Activated naive CD4-positive, alpha-beta T cell treated with anti-CD3 and anti-CD28 coated beads for 36 hours (primary cell): Measurements from ENCODE around the gene HK1. TPM values are rescaled to one million over a fixed set of nuclear protein-coding genes. Genes with fewer than 3 reads are reported as not detected.
A peak's percentile ranks its signal among the peaks of the same experiment; 100 is the strongest.

Source experiments
- CTCF ChIA-PET: fragments of 350-600 bp; sonication (Branson Sonifier 250); formaldehyde crosslinking; loops from one replicate; lab custom pipeline; 2021; ENCODE audit warnings: antibody characterized with exemption; lab: Charles Lee
- DNase-seq: peaks from one replicate; pipeline ENCODE4 v3.0.0-alpha.2; 2020
- H3K27ac Mint-ChIP-seq: one replicate; pipeline ENCODE4 v1.8.0; 2021; ENCODE audit warnings: mild to moderate bottlenecking, mixed read lengths
- H3K27me3 Mint-ChIP-seq: one replicate; pipeline ENCODE4 v1.8.0; 2021; ENCODE audit warnings: low read depth, mixed read lengths
- H3K36me3 Mint-ChIP-seq: one replicate; pipeline ENCODE4 v1.8.0; 2021; ENCODE audit warnings: low read depth, mixed read lengths
- H3K4me1 Mint-ChIP-seq: one replicate; pipeline ENCODE4 v1.8.0; 2021; ENCODE audit warnings: low read depth, mixed read lengths
- H3K4me3 Mint-ChIP-seq: one replicate; pipeline ENCODE4 v1.8.0; 2021; ENCODE audit warnings: mild to moderate bottlenecking, moderate library complexity, mixed read lengths
- H3K9me3 Mint-ChIP-seq: one replicate; pipeline ENCODE4 v1.8.0; 2021; ENCODE audit warnings: mixed read lengths
- intact Hi-C: fragments of 100-400 bp; cut with micrococcal nuclease; formaldehyde crosslinking; loops from one replicate; pipeline ENCODE4 v1.15.1; 2023
- total RNA-seq, 2 experiments: library from RNA; stranded (reverse); gene quantifications; one replicate each; pipeline ENCODE4 v1.2.3, GENCODE V29; 2021

HK1 gene
- total RNA-seq, 2 experiments from 2014 or later, result 172 to 179 TPM

DNA sequence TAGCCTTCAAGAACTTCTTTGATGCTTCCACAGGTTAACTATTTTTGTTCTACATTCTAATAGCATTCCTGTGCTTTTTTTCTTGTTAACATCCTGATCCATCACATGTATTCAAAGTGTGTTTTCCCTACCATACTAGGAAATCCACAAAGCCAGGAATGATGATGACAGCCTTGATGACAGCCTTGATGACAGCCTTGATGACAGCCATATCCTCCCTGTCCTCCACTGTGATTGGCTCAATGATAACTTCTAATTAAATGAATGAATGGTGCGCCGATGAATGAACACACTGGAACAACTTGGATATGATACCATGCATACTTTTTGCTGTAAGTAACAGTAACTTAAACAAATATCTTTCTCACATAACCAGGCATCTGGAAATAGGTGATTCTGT is 146.7 kb downstream of the HK1 start:
- H3K36me3 Mint-ChIP-seq, result no peaks in the 10 kb centered on the region
- H3K27ac Mint-ChIP-seq, result no peak overlapping the region
- no peaks in the 10 kb centered on the region for H3K27me3 Mint-ChIP-seq
- H3K4me3 Mint-ChIP-seq, result no peak overlapping the region
- CTCF ChIA-PET, result interaction anchor here (1.1 to 2.4 kb wide), 2 partner anchors 17 to 82 kb away, joined by 4 to 8 read pairs; no protein-coding TSS in a partner anchor
- no peaks in the 10 kb centered on the region for H3K9me3 Mint-ChIP-seq
- H3K4me1 Mint-ChIP-seq, result peaks cover 43% of the 10 kb centered on the region
- DNase-seq, result no peak
- intact Hi-C loops, result no loop called here

DNA sequence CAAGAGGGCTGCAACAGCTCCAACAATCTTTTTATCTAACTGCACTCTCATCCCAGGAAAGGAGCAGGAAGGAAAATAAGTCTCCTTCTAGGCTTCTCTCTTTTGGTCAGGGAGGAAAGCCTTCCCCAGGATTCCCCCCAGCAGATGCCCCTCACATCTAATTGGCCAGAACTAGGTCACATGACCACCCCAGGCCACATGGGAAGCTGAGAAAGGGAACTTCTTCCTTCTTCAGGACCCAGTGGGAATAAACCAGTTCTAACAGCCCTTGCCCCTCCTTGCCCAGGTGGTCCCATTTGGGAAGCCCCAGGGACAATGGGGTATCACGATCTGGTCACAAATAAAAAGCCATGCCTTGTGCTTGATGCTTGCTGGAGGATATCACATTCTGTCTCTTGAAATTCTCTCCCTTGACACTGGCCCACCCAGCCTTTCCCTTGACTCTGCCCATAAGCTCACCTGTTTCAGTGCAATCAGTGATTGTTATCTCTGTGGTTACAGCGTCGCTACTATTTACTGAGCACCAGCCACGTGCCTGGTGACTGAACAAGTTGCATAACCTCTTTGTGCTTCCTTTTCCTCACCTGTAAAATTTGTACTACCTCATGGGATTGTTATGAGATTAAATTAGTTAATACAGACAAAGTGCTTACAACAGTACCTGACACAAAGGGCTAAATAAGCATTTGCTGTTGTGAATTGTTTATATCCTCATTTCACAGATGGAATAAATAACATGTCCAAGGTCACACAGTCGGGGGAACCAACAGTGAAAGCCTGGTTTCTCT is 147.4 kb downstream of the HK1 start:
- Mint-ChIP-seq H3K4me3 (no peak overlapping the region), H3K27ac (no peak overlapping the region), H3K36me3 (no peaks in the 10 kb centered on the region), H3K9me3 (no peaks in the 10 kb centered on the region), H3K4me1 (peaks cover 43% of the 10 kb centered on the region), H3K27me3 (no peaks in the 10 kb centered on the region)
- intact Hi-C loops, result no loop called here
- CTCF ChIA-PET, result interaction anchor here (0.8 to 2.4 kb wide), 3 partner anchors 17 to 112 kb away, joined by 3 to 8 read pairs (median 4); no protein-coding TSS in a partner anchor
- DNase-seq, result peak; percentile 24

- Mint-ChIP-seq H3K4me3 (no peak overlapping the region), H3K9me3 (no peaks in the 10 kb centered on the region), H3K4me1 (peaks cover 43% of the 10 kb centered on the region), H3K36me3 (no peaks in the 10 kb centered on the region), H3K27ac (no peak overlapping the region), H3K27me3 (no peaks in the 10 kb centered on the region)
- intact Hi-C loops, result no loop called here
- CTCF ChIA-PET, result interaction anchor here (0.7 to 2.4 kb wide), 3 partner anchors 11 to 113 kb away, joined by 3 to 8 read pairs (median 3); no protein-coding TSS in a partner anchor
- DNase-seq, result no peak
Measured at GRCh38 chr10:69426376-69426727, 148.1 kb downstream of the HK1 start.

DNA sequence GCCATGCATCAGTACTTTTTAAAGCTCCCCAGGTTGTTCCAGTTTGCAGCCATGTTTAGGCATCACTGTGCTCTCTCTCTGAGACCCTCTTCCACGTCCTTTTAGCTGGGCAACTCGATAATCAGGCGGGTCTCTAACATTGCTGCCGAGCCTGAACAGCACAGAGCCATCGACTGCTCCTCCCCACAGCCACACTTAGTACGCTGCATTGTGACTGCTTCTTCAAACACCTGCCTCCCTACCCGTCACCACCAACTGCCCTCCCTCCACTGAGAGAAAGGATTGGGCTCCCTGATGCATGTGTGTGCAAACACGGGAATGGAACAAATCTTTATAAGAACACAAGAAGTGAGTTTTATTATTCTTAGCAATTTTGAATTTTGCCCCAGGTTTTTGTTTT is 149.9 kb downstream of the HK1 start:
- Mint-ChIP-seq H3K27ac (no peak overlapping the region), H3K4me1 (peaks cover 37% of the 10 kb centered on the region), H3K36me3 (no peaks in the 10 kb centered on the region), H3K9me3 (no peaks in the 10 kb centered on the region), H3K4me3 (no peak overlapping the region), H3K27me3 (no peaks in the 10 kb centered on the region)
- intact Hi-C loops, result no loop called here
- CTCF ChIA-PET, result interaction anchor here (1.3 to 1.6 kb wide), 3 partner anchors 19 to 80 kb away, joined by 4 to 6 read pairs (median 4); no protein-coding TSS in a partner anchor
- DNase-seq, result no peak

- intact Hi-C loops, result no loop called here
- no peaks in the 10 kb centered on the region for H3K4me1 Mint-ChIP-seq
- H3K9me3 Mint-ChIP-seq, result no peaks in the 10 kb centered on the region
- H3K27me3 Mint-ChIP-seq, result peaks cover under 1% of the 10 kb centered on the region
- no peak for DNase-seq
- H3K4me3 Mint-ChIP-seq, result no peak overlapping the region
- CTCF ChIA-PET, result interaction anchor here (1.2 to 1.9 kb wide), 3 partner anchors 16 to 203 kb away, joined by 3 to 6 read pairs (median 4); no protein-coding TSS in a partner anchor
- no peak overlapping the region for H3K27ac Mint-ChIP-seq
- no peaks in the 10 kb centered on the region for H3K36me3 Mint-ChIP-seq
Measured at GRCh38 chr10:69434169-69434568, 155.9 kb downstream of the HK1 start.

GRCh38 chr10:69434926-69435325 is 156.6 kb downstream of the HK1 start:
- DNase-seq, result no peak
- intact Hi-C loops, result no loop called here
- H3K27me3 Mint-ChIP-seq, result peaks cover 2% of the 10 kb centered on the region
- H3K36me3 Mint-ChIP-seq, result no peaks in the 10 kb centered on the region
- no peaks in the 10 kb centered on the region for H3K4me1 Mint-ChIP-seq
- no peak overlapping the region for H3K4me3 Mint-ChIP-seq
- no peak overlapping the region for H3K27ac Mint-ChIP-seq
- CTCF ChIA-PET, result no interaction called here
- H3K9me3 Mint-ChIP-seq, result no peaks in the 10 kb centered on the region

- intact Hi-C loops, result no loop called here
- Mint-ChIP-seq H3K4me3 (no peak overlapping the region), H3K36me3 (no peaks in the 10 kb centered on the region), H3K4me1 (no peaks in the 10 kb centered on the region), H3K27me3 (peaks cover 2% of the 10 kb centered on the region), H3K27ac (no peak overlapping the region), H3K9me3 (no peaks in the 10 kb centered on the region)
- CTCF ChIA-PET, result interaction anchor here (1.4 kb wide), 2 partner anchors 14 to 80 kb away, joined by 4 to 5 read pairs; no protein-coding TSS in a partner anchor
- no peak for DNase-seq
Measured at GRCh38 chr10:69435966-69436520, 157.7 kb downstream of the HK1 start.

GRCh38 chr10:69437321-69438259 is 159.3 kb downstream of the HK1 start:
- no peaks in the 10 kb centered on the region for H3K9me3 Mint-ChIP-seq
- no peak for DNase-seq
- H3K27ac Mint-ChIP-seq, result no peak overlapping the region
- H3K4me3 Mint-ChIP-seq, result no peak overlapping the region
- CTCF ChIA-PET, result interaction anchor here (1.4 kb wide), 2 partner anchors 12 to 78 kb away, joined by 4 to 5 read pairs; no protein-coding TSS in a partner anchor
- no peaks in the 10 kb centered on the region for H3K36me3 Mint-ChIP-seq
- intact Hi-C loops, result no loop called here
- peaks cover 2% of the 10 kb centered on the region for H3K27me3 Mint-ChIP-seq
- no peaks in the 10 kb centered on the region for H3K4me1 Mint-ChIP-seq

DNA sequence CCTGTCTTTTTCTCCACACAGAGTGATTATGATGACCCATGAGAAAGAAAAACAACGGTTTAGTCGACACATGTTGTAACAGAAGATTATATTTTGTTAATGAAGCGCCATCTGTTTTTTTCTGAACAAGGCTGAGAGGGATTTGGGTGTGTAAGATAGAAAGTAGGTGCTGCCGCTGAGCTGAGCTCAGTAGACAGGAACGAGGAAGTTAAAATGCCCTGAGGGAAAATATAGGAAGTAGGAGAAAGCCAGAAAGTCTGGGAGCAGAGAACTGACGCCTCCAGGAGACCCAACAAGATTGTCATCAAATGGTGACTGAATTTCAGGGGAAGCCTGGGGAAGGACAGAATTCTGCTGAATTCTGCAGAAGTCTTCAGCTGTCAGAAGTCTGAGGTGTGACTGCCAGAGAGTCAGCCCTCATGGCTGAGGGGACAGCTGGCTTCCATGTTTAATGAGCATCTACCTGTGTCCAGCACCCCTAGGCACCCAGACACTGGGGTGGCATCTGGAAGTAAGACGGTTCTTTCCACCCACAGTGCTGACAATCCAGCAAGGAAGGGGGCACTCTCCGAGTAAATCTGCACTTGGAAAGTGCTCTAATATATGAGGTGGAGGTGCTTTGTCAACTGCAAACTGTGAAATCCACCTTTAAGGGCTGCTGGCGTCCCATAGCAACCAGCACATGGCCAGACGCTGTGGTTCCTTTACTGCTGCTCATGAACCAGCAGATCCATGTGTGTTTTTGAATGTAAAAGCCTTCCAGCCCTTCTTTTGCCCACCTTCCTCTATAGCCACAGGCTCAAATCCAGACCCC is 160.4 kb downstream of the HK1 start:
- Mint-ChIP-seq H3K4me1 (no peaks in the 10 kb centered on the region), H3K4me3 (no peak overlapping the region), H3K27me3 (peaks cover 2% of the 10 kb centered on the region), H3K36me3 (no peaks in the 10 kb centered on the region), H3K9me3 (no peaks in the 10 kb centered on the region), H3K27ac (no peak overlapping the region)
- intact Hi-C loops, result no loop called here
- DNase-seq, result no peak
- CTCF ChIA-PET, result no interaction called here

DNA sequence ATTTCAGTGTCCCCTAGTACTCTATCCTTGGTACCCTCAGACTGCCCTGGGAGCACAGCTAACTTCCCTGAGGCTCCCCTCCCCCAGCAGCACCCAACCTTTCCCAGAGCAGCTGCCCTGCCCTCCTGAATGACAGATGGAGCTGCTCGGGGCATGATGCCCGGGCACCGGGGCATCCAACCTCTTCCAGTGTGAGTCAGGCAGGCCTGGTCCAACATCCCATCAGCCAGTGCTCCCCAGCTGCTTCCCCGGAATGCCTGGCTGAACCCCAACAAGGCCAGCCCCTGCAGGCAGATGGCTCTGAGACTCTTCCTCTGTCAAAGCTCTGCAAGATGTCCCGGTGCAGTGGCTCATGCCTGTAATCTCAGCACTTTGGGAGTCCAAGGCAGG is 161.0 kb downstream of the HK1 start:
- Mint-ChIP-seq H3K36me3 (no peaks in the 10 kb centered on the region), H3K4me1 (no peaks in the 10 kb centered on the region), H3K4me3 (no peak overlapping the region), H3K27me3 (peaks cover 2% of the 10 kb centered on the region), H3K27ac (no peak overlapping the region), H3K9me3 (no peaks in the 10 kb centered on the region)
- intact Hi-C loops, result no loop called here
- DNase-seq, result no peak
- CTCF ChIA-PET, result no interaction called here

GRCh38 chr10:69439813-69440506 is 161.7 kb downstream of the HK1 start:
- Mint-ChIP-seq H3K36me3 (no peaks in the 10 kb centered on the region), H3K27ac (no peak overlapping the region), H3K9me3 (no peaks in the 10 kb centered on the region), H3K27me3 (peaks cover 2% of the 10 kb centered on the region), H3K4me3 (no peak overlapping the region), H3K4me1 (no peaks in the 10 kb centered on the region)
- intact Hi-C loops, result no loop called here
- no peak for DNase-seq
- CTCF ChIA-PET, result no interaction called here
